SHP77 treated with DMSO at 0.1 percent for 48 hours (cell line): ENCODE results near the gene DCAF5.

Experiments used
- DNase-seq: peaks from one replicate; lab custom pipeline; 2025; lab: John Stamatoyannopoulos, UW

DCAF5 gene

DNA sequence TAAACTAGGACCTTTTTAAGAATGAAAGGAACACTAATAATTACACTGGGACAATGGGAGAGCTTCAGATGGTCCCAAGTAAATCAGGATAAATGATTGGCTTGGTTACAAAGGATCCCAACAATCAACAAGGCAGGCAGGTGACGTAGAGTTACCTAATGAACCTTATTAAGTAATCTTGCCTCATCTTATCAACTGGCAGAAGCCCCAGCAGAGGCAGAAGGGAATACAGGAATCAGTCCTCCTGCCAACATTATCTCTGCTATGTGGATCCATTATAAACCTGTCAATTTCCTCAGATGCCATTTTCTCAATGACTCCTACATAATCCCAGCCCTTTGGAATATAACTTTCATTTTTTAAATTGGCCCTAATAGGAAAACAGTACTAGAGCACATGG, 11.4 kb downstream of the DCAF5 start:
- no peak for DNase-seq

DNA sequence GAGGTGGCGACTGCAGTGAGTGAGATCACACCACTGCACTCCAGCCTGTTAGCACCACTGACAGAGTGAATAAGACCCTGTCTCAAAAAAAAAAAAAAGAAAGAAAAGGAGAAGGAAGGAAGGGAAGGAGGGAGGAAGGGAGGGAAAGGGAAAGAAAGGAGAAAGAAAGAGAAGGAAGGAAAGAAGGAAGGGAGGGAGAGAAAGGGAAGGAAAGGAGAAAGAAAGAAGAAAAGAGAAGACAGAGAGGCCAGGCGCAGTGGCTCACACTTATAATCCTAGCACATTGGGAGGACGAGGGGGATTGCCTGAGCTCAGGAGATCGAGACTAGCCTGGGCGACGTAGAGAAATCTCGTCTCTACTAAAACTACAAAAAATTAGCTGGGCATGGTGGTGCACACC, 13.2 kb downstream of the DCAF5 start:
- no peak for DNase-seq

GRCh38 chr14:69137843-69138535, 14.9 kb downstream of the DCAF5 start:
- no peak for DNase-seq

DNA sequence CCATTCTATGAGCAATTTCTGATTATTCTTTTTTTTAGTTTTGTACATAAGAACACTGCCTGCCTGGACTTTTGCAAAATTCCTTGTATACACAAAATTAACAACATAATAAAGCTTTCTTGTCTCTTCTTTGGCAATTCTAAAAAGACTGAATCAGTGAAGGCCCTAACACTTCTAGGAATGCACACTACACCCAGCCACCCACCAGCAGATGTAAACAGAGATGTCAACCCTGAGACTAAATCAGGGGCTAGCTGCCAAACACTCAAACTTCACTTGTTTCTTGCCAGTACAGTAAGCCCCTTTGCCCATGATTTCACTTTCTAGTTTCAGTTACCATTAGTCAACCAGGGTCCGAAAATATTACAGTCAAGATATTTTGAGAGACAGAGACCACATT, 15.5 kb downstream of the DCAF5 start:
- no peak for DNase-seq

- DNase-seq: no peak
Observed at GRCh38 chr14:69135133-69135532, 17.8 kb downstream of the DCAF5 start.

DNA sequence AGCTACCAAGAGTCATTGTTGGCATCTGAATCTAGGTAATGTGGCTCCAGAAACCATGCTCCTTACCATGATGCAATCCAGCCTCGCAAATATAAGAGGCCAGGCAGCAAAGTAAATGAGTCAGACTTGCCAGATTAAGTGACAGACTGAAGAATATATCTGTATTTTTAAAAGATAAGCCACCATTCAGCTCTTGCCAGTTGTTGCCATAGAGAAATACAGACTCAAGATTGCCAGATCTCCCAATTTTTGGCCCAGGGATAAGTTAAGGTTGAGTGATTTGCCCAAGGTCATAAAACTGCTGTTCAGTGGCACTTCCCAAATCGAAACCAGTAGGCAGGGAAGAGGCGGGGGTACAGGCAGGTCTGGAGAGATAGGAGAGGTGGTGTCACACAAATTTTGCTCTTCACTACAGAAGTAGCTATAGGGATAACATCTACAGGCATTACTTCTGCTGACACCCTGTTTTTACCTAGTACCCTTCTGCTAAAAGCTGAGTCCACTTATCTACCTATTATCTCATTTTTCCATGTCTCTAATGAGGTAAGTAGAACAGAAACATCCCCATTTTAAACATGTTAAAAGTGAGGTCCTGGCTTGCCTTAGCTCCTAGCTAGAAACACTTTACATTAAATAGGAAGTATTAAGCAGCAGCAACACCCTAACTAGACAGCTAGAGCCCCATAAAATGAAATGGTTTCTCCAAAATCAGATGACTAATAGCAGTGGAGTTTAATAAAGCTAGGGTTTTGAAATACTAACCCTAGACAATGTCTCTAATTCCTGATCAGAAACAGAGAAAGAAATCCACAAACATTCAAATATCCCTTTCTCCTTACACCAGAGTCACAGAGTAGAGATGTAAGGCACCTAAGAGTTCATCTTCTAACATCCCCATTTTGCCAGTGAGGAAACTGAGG, 19.5 kb downstream of the DCAF5 start:
- DNase-seq: no peak

- DNase-seq: no peak
Observed at GRCh38 chr14:69132513-69133181, 20.3 kb downstream of the DCAF5 start.

- no peak for DNase-seq
Observed at GRCh38 chr14:69131176-69131575, 21.7 kb downstream of the DCAF5 start.

- DNase-seq: peak; percentile 53
Observed at GRCh38 chr14:69129264-69129880, 23.5 kb downstream of the DCAF5 start.

GRCh38 chr14:69118305-69118704, 34.6 kb downstream of the DCAF5 start:
- no peak for DNase-seq

GRCh38 chr14:69117020-69117767, 35.7 kb downstream of the DCAF5 start:
- no peak for DNase-seq

DNA sequence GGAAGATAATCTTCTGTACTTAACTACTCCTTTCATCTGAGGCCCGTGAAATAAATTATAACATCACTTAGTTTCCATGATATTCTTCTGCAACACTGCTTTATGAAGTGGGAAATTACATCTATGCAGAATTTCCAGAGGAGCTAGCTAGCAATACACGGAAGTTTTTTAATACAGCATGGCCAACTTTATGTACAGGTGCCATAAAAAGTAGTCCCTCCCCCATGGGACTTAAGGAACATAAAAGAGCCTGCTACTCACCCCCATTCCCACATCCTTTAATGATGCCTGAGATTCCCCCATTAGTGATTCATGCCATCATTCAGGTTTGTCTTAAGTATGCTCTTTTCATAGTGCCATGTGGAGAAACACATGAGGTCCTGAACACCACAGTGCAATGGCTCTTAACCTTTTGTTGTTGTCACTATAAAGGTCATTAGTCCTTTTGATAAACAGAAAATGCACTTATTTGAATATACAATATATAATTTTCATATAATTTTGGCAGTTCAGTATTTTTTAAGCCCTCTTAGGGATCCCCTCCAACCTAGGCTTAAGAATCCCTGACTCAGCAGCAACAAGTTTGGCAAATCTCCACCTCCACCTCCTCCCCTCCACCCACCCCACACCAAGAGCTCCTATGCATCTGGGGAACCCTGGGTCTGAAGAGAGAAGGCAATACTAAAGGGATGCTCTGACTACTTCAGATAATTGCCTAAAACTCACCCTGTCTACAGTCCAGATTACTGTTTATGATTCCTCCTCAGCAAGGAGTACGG, 37.3 kb downstream of the DCAF5 start:
- DNase-seq: no peak

- no peak for DNase-seq
Observed at GRCh38 chr14:69114763-69115162, 38.2 kb downstream of the DCAF5 start.

GRCh38 chr14:69108358-69108757, 44.6 kb downstream of the DCAF5 start:
- no peak for DNase-seq

- peak; percentile 42 for DNase-seq
Observed at GRCh38 chr14:69107407-69108003, 45.4 kb downstream of the DCAF5 start.

- DNase-seq: no peak
Observed at GRCh38 chr14:69106451-69106850, 46.5 kb downstream of the DCAF5 start.

GRCh38 chr14:69105326-69105725, 47.6 kb downstream of the DCAF5 start:
- no peak for DNase-seq

DNA sequence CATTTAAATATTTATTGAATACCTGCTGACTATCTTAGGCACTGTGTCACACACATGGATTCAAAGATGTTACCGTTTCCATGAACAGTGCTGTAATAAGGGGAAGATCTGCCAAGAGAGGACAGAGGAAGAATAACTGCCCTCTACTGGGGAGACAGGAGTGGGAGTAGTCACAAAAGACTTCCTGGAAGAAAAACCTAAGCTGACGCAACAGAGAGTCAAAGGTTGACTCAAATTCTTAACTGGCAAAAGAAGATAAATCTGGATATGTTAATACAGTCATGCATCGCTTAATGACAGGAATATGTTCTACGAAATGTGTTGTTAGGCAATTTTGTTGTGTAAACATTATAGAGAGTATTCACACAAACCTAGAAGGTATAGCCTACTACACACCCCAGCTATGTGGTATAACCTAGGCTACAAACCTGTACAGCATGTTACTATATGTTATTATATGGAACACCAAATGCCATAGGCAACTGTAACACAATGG, 51.5 kb downstream of the DCAF5 start:
- no peak for DNase-seq

DNA sequence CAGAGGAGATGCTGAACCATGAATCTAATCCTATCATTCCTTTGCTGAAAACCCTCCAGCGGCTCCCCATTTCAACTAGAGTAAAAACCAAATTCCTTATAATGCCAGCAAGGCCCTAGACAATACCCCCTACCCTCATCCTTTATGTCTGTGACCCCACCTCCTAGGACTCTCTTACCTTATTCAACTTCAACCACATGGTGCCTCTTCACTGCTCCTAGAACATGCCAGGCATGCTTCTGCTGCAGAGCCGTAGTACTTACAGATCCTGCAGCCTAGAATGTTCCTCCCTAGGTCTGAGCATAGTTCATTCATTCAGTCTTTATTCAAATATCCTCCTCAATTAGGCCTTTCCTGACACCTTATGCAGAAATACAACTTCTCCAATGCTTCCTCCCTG, 54.9 kb downstream of the DCAF5 start:
- DNase-seq: no peak

GRCh38 chr14:69096781-69097475, 56.0 kb downstream of the DCAF5 start:
- no peak for DNase-seq
